Measurements from ENCODE around the gene TMEM151B. TPM values are rescaled to one million over a fixed set of nuclear protein-coding genes. Genes with fewer than 3 reads are reported as not detected.

Gene TMEM151B
- total and polyA plus RNA-seq, 9 of the 15 experiments (the other 6 are each of a cell fraction or from before 2014, with no cell fraction given): not detected

- TF ChIP-seq, protein P1, sequence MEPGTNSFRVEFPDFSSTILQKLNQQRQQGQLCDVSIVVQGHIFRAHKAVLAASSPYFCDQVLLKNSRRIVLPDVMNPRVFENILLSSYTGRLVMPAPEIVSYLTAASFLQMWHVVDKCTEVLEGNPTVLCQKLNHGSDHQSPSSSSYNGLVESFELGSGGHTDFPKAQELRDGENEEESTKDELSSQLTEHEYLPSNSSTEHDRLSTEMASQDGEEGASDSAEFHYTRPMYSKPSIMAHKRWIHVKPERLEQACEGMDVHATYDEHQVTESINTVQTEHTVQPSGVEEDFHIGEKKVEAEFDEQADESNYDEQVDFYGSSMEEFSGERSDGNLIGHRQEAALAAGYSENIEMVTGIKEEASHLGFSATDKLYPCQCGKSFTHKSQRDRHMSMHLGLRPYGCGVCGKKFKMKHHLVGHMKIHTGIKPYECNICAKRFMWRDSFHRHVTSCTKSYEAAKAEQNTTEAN (CRISPR knock-in tag; IDR thresholded peaks at IDR 0.05): no peak
- TF ChIP-seq, protein P2, sequence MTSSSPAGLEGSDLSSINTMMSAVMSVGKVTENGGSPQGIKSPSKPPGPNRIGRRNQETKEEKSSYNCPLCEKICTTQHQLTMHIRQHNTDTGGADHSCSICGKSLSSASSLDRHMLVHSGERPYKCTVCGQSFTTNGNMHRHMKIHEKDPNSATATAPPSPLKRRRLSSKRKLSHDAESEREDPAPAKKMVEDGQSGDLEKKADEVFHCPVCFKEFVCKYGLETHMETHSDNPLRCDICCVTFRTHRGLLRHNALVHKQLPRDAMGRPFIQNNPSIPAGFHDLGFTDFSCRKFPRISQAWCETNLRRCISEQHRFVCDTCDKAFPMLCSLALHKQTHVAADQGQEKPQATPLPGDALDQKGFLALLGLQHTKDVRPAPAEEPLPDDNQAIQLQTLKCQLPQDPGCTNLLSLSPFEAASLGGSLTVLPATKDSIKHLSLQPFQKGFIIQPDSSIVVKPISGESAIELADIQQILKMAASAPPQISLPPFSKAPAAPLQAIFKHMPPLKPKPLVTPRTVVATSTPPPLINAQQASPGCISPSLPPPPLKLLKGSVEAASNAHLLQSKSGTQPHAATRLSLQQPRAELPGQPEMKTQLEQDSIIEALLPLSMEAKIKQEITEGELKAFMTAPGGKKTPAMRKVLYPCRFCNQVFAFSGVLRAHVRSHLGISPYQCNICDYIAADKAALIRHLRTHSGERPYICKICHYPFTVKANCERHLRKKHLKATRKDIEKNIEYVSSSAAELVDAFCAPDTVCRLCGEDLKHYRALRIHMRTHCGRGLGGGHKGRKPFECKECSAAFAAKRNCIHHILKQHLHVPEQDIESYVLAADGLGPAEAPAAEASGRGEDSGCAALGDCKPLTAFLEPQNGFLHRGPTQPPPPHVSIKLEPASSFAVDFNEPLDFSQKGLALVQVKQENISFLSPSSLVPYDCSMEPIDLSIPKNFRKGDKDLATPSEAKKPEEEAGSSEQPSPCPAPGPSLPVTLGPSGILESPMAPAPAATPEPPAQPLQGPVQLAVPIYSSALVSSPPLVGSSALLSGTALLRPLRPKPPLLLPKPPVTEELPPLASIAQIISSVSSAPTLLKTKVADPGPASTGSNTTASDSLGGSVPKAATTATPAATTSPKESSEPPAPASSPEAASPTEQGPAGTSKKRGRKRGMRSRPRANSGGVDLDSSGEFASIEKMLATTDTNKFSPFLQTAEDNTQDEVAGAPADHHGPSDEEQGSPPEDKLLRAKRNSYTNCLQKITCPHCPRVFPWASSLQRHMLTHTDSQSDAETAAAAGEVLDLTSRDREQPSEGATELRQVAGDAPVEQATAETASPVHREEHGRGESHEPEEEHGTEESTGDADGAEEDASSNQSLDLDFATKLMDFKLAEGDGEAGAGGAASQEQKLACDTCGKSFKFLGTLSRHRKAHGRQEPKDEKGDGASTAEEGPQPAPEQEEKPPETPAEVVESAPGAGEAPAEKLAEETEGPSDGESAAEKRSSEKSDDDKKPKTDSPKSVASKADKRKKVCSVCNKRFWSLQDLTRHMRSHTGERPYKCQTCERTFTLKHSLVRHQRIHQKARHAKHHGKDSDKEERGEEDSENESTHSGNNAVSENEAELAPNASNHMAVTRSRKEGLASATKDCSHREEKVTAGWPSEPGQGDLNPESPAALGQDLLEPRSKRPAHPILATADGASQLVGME (CRISPR knock-in tag; IDR thresholded peaks at IDR 0.05): no peak
- TF ChIP-seq E2F6 (IDR thresholded peaks at IDR 0.05; ENCODE audit: borderline replicate concordance in 1 of 2, extremely low read depth in 1 of 2, insufficient read depth in 1 of 2, insufficient read length in 1 of 2, low read depth in 1 of 2, low read length in 1 of 2, poor library complexity in 1 of 2, severe bottlenecking in 1 of 2): no peak
- TF ChIP-seq, protein P3, sequence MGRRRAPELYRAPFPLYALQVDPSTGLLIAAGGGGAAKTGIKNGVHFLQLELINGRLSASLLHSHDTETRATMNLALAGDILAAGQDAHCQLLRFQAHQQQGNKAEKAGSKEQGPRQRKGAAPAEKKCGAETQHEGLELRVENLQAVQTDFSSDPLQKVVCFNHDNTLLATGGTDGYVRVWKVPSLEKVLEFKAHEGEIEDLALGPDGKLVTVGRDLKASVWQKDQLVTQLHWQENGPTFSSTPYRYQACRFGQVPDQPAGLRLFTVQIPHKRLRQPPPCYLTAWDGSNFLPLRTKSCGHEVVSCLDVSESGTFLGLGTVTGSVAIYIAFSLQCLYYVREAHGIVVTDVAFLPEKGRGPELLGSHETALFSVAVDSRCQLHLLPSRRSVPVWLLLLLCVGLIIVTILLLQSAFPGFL (CRISPR knock-in tag; IDR thresholded peaks at IDR 0.05): no peak
- TF ChIP-seq ZNF589 (CRISPR knock-in tag; IDR thresholded peaks at IDR 0.05; ENCODE audit: low read depth): no peak
- TF ChIP-seq MAFF (IDR thresholded peaks at IDR 0.05; ENCODE audit: low read length): no peak
- TF ChIP-seq TCF7L2 (IDR thresholded peaks at IDR 0.05; ENCODE audit: low read depth, low read length): no peak
- TF ChIP-seq MCM5 (IDR thresholded peaks at IDR 0.05; ENCODE audit: low read depth): no peak
- TF ChIP-seq TEAD4 (IDR thresholded peaks at IDR 0.05; ENCODE audit: low read length): peak; percentile 21; the same call in 1 of the 2 replicates
- no peak; the same call in 1 of the 2 replicates for TF ChIP-seq TEAD4 (CRISPR knock-in tag; IDR thresholded peaks at IDR 0.05; ENCODE audit: borderline replicate concordance)
- TF ChIP-seq ZNF57 (CRISPR knock-in tag; IDR thresholded peaks at IDR 0.05): no peak
- TF ChIP-seq NEUROD1 (IDR thresholded peaks at IDR 0.05; ENCODE audit: borderline replicate concordance, low read depth, low read length, partially characterized antibody): no peak
- TF ChIP-seq ZKSCAN1 (IDR thresholded peaks at IDR 0.05; ENCODE audit: low read depth, low read length): peak; percentile 45; the same call in 1 of the 2 replicates
Observed at GRCh38 chr6:44304282-44305199, 34.3 kb downstream of the TMEM151B start (continued).

Measured in K562 (cell line).